Measurements from ENCODE around the gene ATG2A.

DNA sequence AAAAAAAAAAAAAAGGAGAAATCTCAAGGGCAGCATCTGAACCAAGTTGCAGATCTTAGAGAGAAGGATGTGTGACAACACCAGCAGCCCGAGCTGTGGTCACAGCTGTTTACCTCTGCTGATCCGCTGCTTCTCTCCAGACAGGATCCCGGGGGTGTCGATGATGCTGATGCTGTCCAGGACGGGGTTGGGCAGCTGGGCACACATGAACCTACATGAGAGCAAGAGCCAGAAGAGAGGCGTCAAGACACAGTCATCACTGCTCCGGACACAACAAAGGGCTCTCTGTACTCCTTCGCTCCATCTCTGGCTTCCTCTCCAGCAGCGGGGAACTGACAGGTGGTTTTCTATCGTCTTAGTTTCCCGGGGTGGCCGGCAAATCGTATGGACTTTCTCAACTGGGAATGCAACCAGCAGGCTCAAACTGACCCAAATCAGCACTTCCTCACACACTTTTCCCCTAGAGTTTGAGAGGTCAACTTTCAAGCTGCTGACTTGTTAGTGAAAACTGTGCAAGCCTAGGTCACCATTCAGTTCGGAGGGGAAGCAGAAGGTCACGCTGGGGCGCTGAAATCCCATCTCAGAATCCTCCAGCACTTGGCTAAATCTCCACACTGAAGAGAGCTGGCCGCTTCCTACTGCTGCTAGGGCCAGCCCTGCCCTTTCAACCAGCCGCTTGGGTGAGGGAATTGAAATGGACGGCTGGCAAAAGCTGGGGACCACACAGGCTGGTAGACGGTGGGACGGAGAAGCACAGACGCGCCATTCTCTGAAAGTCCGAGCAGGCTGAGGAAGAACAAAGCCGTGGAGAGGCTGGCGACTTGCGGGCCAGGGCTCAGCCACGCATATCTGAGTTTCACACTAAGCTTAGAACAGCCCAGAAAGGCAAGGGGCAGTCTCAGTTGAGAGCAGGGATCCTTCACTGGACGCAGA is 42.4 kb downstream of the ATG2A start:
- TF ChIP-seq MYC (IDR thresholded peaks at IDR 0.05; ENCODE audit: insufficient read depth, insufficient read length, insufficient replicate concordance, low read length, severe bottlenecking): no peak
- no peak for TF ChIP-seq EZH2 (IDR thresholded peaks at IDR 0.05; ENCODE audit: borderline replicate concordance, control insufficient read depth, low read depth, low read length)
- no peak for TF ChIP-seq CEBPB (IDR thresholded peaks at IDR 0.05; ENCODE audit: borderline replicate concordance in 1 of 2, low read depth in 2 of 2, low read length in 2 of 2)
- no peak for TF ChIP-seq MYB (IDR thresholded peaks at IDR 0.05; ENCODE audit: borderline replicate concordance, low read depth, low read length)
